Bronchial epithelial cell (primary cell): Measurements from ENCODE around the gene TTLL11. TPM values are rescaled to one million over a fixed set of nuclear protein-coding genes. Genes with fewer than 3 reads are reported as not detected.
"Not testable (repeated sequence)": the region's sequence is repeated elsewhere in the genome, so short reads cannot be mapped to it uniquely, and the experiment has no call there.

Source experiments
- DNase-seq: peaks from one replicate; pipeline ENCODE4 v3.0.0-alpha.2; 2010; ENCODE audit warnings: low read depth
- FAIRE-seq: peaks from 2 replicates; lab custom pipeline; 2011; peaks lifted over from hg19 to GRCh38; lab: Jason Lieb, UNC
- H3K27me3 ChIP-seq: 2 replicates; pipeline ENCODE4 v1.5.1; 2011; ENCODE audit warnings: low read length; ENCODE audit not compliant: control insufficient read depth, insufficient read depth
- H3K36me3 ChIP-seq: 2 replicates; pipeline ENCODE4 v1.5.1; 2011; ENCODE audit warnings: low read length; ENCODE audit not compliant: control insufficient read depth, insufficient read depth
- H3K4me3 ChIP-seq: 2 replicates; pipeline ENCODE4 v1.5.1; 2011; ENCODE audit warnings: mild to moderate bottlenecking, low read depth, low read length, control low read depth
- CTCF ChIP-seq: IDR thresholded peaks from 2 replicates; pipeline ENCODE4 v1.5.1; 2011; ENCODE audit warnings: mild to moderate bottlenecking, moderate library complexity, low read length, control low read depth, inconsistent platforms; ENCODE audit not compliant: insufficient read depth, severe bottlenecking
- total RNA-seq: library from RNA; depleted of rRNA; stranded (reverse); fragments of >200 nt; gene quantifications from 2 replicates; pipeline ENCODE4 v1.2.1, GENCODE V29; 2014

TTLL11 gene
- total RNA-seq, 1 donor from 2014 or later = 1.8 TPM

- H3K36me3 ChIP-seq = no peaks in the 10 kb centered on the region
- TF ChIP-seq CTCF = no peak
- H3K27me3 ChIP-seq = no peaks in the 10 kb centered on the region
- DNase-seq = no peak
- FAIRE-seq = no peak
- H3K4me3 ChIP-seq = no peak overlapping the region
Measured at GRCh38 chr9:122070728-122071515, 22.2 kb downstream of the TTLL11 start.

GRCh38 chr9:122066680-122067079 lies 26.4 kb downstream of the TTLL11 start:
- FAIRE-seq, H3K27me3 ChIP-seq, H3K36me3 ChIP-seq, DNase-seq, H3K4me3 ChIP-seq: not testable (repeated sequence)

GRCh38 chr9:122065923-122066629 lies 27.0 kb downstream of the TTLL11 start:
- no peaks in the 10 kb centered on the region for H3K36me3 ChIP-seq
- FAIRE-seq = no peak
- H3K4me3 ChIP-seq = no peak overlapping the region
- DNase-seq = no peak
- TF ChIP-seq CTCF = no peak
- H3K27me3 ChIP-seq = no peaks in the 10 kb centered on the region

- Histone ChIP-seq H3K36me3 (no peaks in the 10 kb centered on the region), H3K27me3 (no peaks in the 10 kb centered on the region), H3K4me3 (no peak overlapping the region)
- no peak for TF ChIP-seq CTCF
- FAIRE-seq = peak; percentile 81
- DNase-seq = no peak
Measured at GRCh38 chr9:122060481-122060880, 32.6 kb downstream of the TTLL11 start.

- Histone ChIP-seq H3K36me3 (no peaks in the 10 kb centered on the region), H3K4me3 (no peak overlapping the region), H3K27me3 (no peaks in the 10 kb centered on the region)
- FAIRE-seq = no peak
- DNase-seq = no peak
- TF ChIP-seq CTCF = no peak
Measured at GRCh38 chr9:122059955-122060324, 33.2 kb downstream of the TTLL11 start.

GRCh38 chr9:122059214-122059954 lies 33.7 kb downstream of the TTLL11 start:
- no peak for FAIRE-seq
- no peaks in the 10 kb centered on the region for H3K27me3 ChIP-seq
- H3K4me3 ChIP-seq = no peak overlapping the region
- TF ChIP-seq CTCF = no peak
- H3K36me3 ChIP-seq = no peaks in the 10 kb centered on the region
- no peak for DNase-seq
